HG03565 (cell line): Measurements from ENCODE around the gene HSH2D.

Source experiments
- ATAC-seq: cut with Tn5 transposase; IDR thresholded peaks from one replicate; pipeline ENCODE4 v1.9.1; 2021; ENCODE audit warnings: mild to moderate bottlenecking, moderate library complexity; ENCODE audit not compliant: unreplicated experiment

Gene HSH2D

DNA sequence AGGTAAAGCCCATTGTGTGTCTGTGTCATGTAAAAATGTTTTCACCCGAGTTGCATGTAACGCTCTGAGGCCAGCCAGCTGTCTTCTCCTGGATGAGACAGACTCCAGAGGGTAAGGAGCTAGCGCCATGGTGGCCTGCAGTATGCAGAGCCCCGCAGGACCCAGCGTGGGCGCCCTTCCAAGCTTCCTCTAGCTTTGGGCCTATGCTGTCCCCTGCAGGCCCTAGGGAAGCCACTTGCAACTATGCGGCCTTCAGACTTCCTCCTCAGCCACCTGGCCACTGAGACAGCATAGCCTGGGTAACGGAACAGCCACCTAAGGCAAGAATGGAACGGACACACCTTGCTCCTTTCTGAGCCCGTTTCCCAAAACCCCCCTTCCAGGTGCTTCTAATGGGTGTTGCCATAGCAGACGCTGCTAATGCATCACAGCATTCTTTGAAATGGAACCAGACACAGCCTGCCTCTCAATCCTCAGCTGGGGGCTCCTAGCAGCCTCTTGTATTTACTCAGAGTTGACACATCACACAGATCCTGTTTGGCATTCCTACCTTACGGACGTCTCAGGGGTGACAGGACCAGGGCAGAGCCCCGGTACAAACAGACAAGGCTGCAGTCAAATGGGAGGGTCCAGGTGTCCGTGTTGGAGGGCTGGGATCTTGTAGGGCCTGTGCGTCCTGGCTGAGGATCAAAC, 47.9 kb downstream of the HSH2D start:
- ATAC-seq, result no peak

- ATAC-seq, result no peak
Observed at GRCh38 chr19:16193466-16193865, 50.0 kb downstream of the HSH2D start.

GRCh38 chr19:16197188-16197621, 53.7 kb downstream of the HSH2D start:
- ATAC-seq, result peak; percentile 3

GRCh38 chr19:16197622-16198369, 54.3 kb downstream of the HSH2D start, which contains the start of gene AP1M1:
Gene AP1M1, plus strand, starts transcription at chr19:16197911. Its CDS starts 116 bp downstream, at chr19:16198027.
- ATAC-seq, result peak; percentile 80

DNA sequence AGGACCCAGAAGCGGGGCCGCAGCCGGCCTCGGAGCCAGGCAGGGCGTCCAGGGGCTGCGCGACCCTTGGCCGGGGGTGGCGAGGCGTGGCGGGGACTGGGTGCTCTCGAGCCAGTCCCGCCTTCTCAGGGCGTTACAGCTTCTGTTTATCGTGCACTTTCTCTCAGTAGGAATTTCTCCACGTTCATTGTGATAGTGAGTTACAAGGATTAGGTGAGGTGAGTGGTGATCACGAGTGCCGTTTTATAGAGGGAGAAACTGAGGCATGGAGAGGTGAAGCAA, 54.8 kb downstream of the HSH2D start:
- no peak for ATAC-seq

- ATAC-seq, result no peak
Observed at GRCh38 chr19:16199275-16199932, 55.9 kb downstream of the HSH2D start.

DNA sequence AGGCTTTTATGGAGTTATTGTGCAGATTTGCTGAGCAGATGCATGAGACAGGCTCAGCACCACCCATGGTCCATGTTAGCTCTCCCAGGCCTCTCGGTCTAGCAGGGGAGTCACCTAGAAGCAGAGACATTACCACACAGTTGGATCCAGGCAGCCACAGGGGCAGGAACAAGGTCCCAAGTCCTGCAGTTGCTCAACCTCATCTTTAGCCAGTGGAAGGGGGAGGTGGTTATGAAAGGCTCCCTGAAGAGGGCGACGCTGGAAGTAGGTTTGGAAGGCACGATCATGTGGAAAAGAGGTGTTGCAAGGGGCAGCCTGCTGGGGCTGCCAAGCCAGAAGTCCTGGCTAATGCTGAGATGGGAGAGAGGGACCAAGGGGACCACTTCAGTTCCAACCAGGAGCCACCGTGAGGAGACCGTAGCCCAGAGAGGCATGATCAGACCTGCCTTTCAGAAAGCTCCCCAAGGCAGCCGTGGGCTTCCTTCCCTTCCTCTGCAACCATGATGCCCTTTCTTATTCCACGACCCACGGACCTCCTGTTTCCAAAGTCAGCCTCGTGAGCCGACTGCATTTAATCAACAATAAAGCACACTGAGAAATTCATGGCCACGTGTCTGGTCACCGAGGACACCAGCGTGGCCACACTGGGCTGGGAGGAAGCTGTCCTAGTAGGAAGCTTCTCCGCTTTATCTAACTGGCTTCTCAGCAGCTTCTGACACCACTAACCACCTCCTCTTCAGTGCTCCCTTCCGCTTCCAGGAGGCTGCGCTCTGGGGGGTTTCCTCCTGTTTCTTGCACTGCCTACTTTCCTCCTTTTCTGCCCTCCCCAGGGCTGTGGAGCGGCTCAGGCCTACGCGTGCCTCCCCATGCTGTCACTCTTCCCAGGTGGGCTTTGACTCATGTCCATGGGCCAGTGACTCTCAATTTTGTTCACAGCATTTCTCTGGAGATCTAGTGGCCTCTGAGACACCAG, 56.8 kb downstream of the HSH2D start:
- no peak for ATAC-seq

DNA sequence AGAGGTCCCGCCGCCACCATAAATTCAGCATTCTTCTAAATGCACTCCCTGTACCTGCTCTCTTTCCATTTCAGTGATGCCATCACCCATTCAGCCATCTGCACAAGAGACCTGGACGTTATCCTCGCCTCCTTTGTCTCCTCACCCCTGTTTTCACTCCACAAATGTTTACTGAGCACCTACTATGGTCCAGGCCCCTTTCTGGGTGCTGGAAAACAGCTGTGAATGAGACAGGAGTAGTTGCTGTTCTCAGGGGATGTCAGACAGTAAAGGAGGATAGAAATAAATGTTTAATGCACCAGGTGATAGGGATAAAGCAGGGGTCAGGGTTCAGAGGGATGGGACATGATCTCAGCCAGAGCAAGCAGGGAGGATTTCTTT, 57.5 kb downstream of the HSH2D start:
- no peak for ATAC-seq

DNA sequence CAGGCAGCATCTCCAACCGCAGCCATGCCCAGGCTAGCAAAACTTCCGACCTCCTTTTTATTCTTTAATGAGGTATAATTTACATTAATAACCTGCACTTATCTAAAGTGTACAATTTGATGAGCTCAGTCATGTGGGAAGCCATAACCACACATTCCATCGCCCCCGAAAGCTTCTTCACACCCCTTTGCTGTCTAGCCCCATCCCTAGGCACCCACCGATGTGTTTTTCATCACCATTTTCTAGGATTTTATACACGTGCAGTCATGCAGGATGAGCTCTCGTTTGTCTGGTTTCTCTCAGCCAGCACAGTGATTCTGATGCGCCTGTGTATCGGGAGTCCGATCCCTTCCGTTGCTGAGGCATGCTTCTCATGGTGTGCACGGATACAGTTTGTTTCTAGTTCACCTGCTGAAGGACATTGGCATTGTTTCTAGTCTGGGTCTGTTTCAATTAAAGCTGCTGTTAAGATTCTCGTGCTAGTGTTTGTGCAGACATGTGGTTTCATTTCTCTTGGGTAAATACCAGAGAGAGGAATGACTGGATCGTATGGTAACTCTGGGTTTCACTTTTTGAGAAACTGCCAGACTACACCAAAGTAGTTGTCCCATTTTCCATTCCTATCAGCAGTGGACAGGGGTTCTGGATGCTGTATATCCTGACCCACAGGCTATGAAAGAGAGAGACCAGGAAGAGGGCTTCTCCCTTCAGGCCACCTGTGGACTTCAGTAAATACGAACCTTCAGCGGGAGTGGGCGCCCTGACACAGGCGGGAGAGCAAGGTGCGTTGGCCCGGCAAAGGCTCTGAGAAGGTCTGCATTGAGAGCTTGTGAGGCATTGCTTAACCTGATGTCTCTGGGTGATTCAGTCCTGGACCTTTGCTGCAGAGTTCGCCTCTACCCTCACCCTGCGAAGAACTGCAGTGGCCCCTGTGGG, 59.1 kb downstream of the HSH2D start:
- no peak for ATAC-seq

GRCh38 chr19:16203256-16204004, 59.9 kb downstream of the HSH2D start:
- no peak for ATAC-seq

DNA sequence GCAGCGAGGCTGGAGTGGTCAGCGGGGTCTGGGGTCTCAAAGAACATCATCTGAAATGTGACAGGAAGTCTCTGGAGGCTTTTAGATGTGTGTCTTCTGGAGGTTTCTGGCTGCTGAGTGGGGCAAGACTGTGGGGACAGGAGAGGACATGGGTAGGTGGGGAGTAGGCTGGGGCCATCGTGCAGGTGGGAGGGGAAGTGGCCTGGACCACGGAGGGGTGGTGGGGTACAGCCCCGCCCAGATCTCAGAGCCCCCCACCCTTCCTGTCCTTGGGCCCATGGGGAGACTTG, 60.5 kb downstream of the HSH2D start:
- ATAC-seq, result no peak

GRCh38 chr19:16205205-16206045, 61.9 kb downstream of the HSH2D start:
- ATAC-seq, result no peak

GRCh38 chr19:16206046-16206605, 62.6 kb downstream of the HSH2D start:
- no peak for ATAC-seq

DNA sequence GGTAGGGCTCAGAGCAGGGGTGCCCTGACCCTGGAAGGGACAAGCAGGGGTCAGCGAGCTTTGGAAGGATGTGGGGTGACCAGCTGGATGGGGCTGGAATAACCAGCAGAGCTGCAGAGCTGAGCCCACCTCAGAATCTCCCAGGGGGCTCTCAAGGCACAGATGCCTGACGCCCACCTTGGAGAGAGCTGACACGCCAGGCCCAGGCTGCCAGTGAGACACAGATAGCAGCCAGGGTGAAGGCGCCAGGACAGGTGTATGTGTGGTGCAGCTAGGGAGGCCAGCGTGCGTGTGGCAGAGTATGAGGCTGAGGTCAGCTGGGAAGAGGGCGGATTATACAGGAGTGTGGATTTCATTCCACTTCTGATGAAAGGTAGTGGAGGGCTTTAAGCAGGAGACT, 63.2 kb downstream of the HSH2D start:
- no peak for ATAC-seq

- ATAC-seq, result no peak
Observed at GRCh38 chr19:16207063-16207462, 63.6 kb downstream of the HSH2D start.

DNA sequence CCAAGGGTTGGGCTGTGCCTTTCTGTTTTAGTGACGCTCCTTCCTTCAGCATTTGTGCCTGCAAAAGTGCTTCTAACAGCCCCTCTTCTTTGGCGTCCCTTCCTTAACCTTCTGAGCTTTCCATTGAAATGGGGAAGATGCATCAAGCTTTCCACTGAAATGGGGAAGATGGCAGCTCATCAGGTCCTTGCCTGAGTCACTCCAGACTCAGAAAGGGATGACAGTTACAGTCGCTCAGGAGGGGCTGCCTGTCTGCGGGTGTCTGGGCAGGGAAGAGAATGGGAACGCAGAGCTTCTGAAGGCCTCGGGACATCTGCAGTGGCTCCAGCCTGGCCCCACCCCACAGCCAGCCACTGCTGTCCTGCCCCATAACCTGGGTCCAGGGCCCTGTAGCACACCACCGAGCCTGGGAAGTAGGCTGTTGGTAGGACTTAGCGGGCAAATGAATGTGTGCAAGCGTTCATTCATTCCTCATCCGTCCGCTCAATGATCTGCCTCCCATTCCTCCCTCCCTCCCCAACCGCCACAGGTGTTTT, 64.1 kb downstream of the HSH2D start:
- no peak for ATAC-seq
